ENCODE measurements around the gene CXCL17.
"Not testable (repeated sequence)": the region's sequence is repeated elsewhere in the genome, so short reads cannot be mapped to it uniquely, and the experiment has no call there.

Gene CXCL17

GRCh38 chr19:42442833-42443232 lies at the start of gene CXCL17:
CXCL17 (minus strand) TSS chr19:42442946; CDS start chr19:42442832, 114 bp downstream.
- DNase-seq (ENCODE audit: low read depth in 2 of 2) = no peak

GRCh38 chr19:42488783-42489521 lies 46.2 kb upstream of the CXCL17 start:
- DNase-seq (ENCODE audit: low read depth in 2 of 2) = no peak

GRCh38 chr19:42487798-42488178 lies 45.0 kb upstream of the CXCL17 start:
- DNase-seq (ENCODE audit: low read depth in 2 of 2) = no peak

GRCh38 chr19:42487032-42487797 lies 44.5 kb upstream of the CXCL17 start:
- no peak for DNase-seq (ENCODE audit: low read depth in 2 of 2)

- DNase-seq (ENCODE audit: low read depth in 2 of 2) = not testable (repeated sequence)
These were observed 42.3 kb upstream of the CXCL17 start for GRCh38 chr19:42485036-42485435.

GRCh38 chr19:42480335-42481095 lies 37.8 kb upstream of the CXCL17 start:
- DNase-seq (ENCODE audit: low read depth in 2 of 2) = peak; percentile 5

GRCh38 chr19:42479736-42480135 lies 37.0 kb upstream of the CXCL17 start:
- no peak for DNase-seq (ENCODE audit: low read depth in 2 of 2)

- no peak for DNase-seq (ENCODE audit: low read depth in 2 of 2)
These were observed 36.1 kb upstream of the CXCL17 start for GRCh38 chr19:42478765-42479311.

- DNase-seq (ENCODE audit: low read depth in 2 of 2) = no peak
These were observed 35.2 kb upstream of the CXCL17 start for GRCh38 chr19:42477933-42478332.

- DNase-seq (ENCODE audit: low read depth in 2 of 2) = no peak
These were observed 34.4 kb upstream of the CXCL17 start for GRCh38 chr19:42477117-42477516.

GRCh38 chr19:42475366-42475765 lies 32.6 kb upstream of the CXCL17 start:
- no peak for DNase-seq (ENCODE audit: low read depth in 2 of 2)

GRCh38 chr19:42474743-42475142 lies 32.0 kb upstream of the CXCL17 start:
- no peak for DNase-seq (ENCODE audit: low read depth in 2 of 2)

GRCh38 chr19:42473686-42474085 lies 30.9 kb upstream of the CXCL17 start:
- DNase-seq (ENCODE audit: low read depth in 2 of 2) = no peak

- DNase-seq (ENCODE audit: low read depth in 2 of 2) = no peak
These were observed 29.8 kb upstream of the CXCL17 start for GRCh38 chr19:42472402-42473147.

- no peak for DNase-seq (ENCODE audit: low read depth in 2 of 2)
These were observed 29.0 kb upstream of the CXCL17 start for GRCh38 chr19:42471554-42472249.

GRCh38 chr19:42469311-42470235 lies 26.8 kb upstream of the CXCL17 start:
- no peak for DNase-seq (ENCODE audit: low read depth in 2 of 2)

GRCh38 chr19:42468273-42468796 lies 25.6 kb upstream of the CXCL17 start:
- no peak for DNase-seq (ENCODE audit: low read depth in 2 of 2)

GRCh38 chr19:42467183-42467760 lies 24.5 kb upstream of the CXCL17 start:
- no peak for DNase-seq (ENCODE audit: low read depth in 2 of 2)
